ENCODE data around the gene CYP2S1.

CYP2S1 gene

DNA sequence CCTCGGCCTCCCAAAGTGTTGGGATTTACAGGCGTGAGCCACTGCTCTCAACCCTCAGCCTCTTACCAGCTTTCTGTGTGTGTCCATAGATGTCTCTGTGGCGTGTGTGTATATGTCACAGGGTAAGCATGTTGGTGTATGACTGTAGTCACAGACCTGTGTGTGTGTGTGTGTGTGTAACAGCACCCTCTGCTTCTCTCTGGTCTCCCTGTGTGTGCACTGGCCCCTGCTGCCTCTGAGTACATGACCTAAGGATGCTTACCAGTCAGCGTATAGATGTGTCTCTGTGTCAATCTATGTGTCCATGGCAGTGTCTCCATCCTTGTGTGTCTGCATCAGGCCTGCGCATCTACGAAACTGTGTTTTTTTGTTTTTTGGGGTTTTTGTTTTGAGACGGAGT, 31.6 kb downstream of the CYP2S1 start:
- Histone ChIP-seq H3K4me2 (ENCODE audit: low read length) (no peak overlapping the region), H3K4me1 (ENCODE audit: low read length) (no peaks in the 10 kb centered on the region), H3K9ac (ENCODE audit: low read length) (no peak overlapping the region), H3K36me3 (replicated peaks; ENCODE audit: low read depth, low read length) (no peaks in the 10 kb centered on the region), H3K27me3 (ENCODE audit: low read depth, low read length) (peaks cover 17% of the 10 kb centered on the region), H4K20me1 (ENCODE audit: insufficient read depth, low read length) (no peaks in the 10 kb centered on the region), H3K27ac (ENCODE audit: low read length) (no peak overlapping the region), H3K9me3 (ENCODE audit: insufficient read depth, low read length) (no peaks in the 10 kb centered on the region), H3K4me3 (ENCODE audit: low read length) (no peak overlapping the region), H2AFZ (ENCODE audit: low read depth, low read length) (no peak overlapping the region), H3K79me2 (ENCODE audit: low read length) (no peaks in the 10 kb centered on the region)
- TF ChIP-seq EZH2phosphoT487 (IDR thresholded peaks at IDR 0.05; ENCODE audit: low read depth) = no peak
- TF ChIP-seq, protein P1, sequence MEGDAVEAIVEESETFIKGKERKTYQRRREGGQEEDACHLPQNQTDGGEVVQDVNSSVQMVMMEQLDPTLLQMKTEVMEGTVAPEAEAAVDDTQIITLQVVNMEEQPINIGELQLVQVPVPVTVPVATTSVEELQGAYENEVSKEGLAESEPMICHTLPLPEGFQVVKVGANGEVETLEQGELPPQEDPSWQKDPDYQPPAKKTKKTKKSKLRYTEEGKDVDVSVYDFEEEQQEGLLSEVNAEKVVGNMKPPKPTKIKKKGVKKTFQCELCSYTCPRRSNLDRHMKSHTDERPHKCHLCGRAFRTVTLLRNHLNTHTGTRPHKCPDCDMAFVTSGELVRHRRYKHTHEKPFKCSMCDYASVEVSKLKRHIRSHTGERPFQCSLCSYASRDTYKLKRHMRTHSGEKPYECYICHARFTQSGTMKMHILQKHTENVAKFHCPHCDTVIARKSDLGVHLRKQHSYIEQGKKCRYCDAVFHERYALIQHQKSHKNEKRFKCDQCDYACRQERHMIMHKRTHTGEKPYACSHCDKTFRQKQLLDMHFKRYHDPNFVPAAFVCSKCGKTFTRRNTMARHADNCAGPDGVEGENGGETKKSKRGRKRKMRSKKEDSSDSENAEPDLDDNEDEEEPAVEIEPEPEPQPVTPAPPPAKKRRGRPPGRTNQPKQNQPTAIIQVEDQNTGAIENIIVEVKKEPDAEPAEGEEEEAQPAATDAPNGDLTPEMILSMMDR (IDR thresholded peaks at IDR 0.05; ENCODE audit: low read depth, low read length) = no peak

DNA sequence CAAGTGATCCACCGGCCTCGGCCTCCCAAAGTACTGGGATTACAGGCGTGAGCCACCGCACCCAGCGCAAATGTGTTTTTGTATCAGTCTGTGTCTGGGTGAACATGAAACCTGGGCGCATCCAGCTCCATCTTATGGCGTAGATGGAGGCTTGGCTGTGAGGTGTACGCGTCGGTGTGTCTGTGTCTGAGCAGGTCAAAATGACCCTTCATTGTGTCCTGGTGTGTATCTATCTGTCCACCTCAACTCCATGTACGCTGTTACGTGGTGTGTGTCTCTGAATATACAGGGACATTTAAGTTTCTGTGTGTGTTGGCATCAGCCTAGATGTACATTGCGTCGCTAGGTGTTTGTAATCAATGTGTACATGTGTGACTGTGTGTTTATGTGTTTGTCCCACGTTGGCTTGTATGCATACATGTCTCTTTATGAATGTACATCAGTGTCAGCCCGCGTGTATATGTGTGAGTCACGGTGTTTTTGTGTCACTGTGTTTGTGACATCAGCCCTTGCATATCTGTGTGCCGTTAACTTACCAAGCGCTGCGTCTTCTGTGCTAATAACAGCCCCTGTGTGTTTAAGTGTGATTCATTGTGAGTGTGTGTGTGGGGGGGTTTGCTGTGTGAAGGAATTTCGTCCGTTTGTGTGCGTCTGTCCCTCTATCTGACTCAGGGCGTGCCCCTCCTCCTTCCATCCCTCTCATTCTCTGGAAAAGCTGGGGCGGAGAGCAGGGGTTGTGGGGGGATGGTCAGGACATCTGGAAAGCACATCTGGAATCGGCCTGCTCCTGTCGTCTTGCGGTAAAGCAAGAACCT, 32.4 kb downstream of the CYP2S1 start:
- Histone ChIP-seq H2AFZ (ENCODE audit: low read depth, low read length) (no peak overlapping the region), H3K9me3 (ENCODE audit: insufficient read depth, low read length) (no peaks in the 10 kb centered on the region), H3K4me3 (ENCODE audit: low read length) (no peak overlapping the region), H3K27ac (ENCODE audit: low read length) (no peak overlapping the region), H4K20me1 (ENCODE audit: insufficient read depth, low read length) (no peaks in the 10 kb centered on the region), H3K4me1 (ENCODE audit: low read length) (no peaks in the 10 kb centered on the region), H3K27me3 (ENCODE audit: low read depth, low read length) (peaks cover 10% of the 10 kb centered on the region), H3K79me2 (ENCODE audit: low read length) (no peaks in the 10 kb centered on the region), H3K36me3 (replicated peaks; ENCODE audit: low read depth, low read length) (no peaks in the 10 kb centered on the region), H3K4me2 (ENCODE audit: low read length) (no peak overlapping the region), H3K9ac (ENCODE audit: low read length) (no peak overlapping the region)
- TF ChIP-seq EZH2phosphoT487 (IDR thresholded peaks at IDR 0.05; ENCODE audit: low read depth) = no peak
- TF ChIP-seq, protein P1 (IDR thresholded peaks at IDR 0.05; ENCODE audit: low read depth, low read length) = no peak

DNA sequence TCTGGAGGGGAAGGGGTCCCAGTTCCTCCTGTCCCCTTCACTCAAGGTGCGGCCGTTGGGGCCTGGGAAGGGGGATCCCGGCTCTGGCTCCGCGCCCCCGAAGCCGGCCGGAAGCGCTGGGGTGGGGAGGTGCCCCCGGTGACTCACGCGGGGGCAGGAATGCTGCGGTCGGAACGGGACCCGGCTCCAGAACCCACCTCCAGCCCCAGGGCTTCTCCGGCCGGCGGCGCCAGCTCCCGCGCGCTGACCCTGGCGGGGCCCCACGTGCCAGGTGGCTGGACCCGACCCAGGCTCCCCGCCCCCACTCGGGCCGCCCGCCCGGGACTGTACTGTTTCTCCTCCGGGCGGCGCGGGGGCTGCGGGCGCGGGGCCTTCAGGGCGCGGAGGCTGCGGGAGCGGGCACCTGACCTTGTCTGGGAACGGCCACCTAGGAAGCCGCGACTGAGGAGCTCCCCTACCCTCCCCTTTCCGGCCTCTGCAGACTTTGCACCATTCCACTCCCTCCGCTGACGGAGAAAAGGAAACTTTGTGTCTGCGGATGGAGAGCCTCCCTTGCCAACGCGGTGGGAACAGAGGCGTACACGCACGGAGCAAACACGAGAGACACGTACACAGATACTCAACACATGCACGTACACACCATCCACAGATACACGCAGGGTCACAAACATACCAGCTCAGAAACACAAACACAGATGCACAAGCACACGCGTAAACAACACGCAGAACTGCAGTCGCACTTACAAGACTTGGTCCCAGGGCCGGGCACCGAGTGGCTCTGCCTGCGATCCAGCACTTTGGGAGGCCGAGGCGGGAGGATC, 33.2 kb downstream of the CYP2S1 start:
- Histone ChIP-seq H2AFZ (ENCODE audit: low read depth, low read length) (no peak overlapping the region), H3K27ac (ENCODE audit: low read length) (no peak overlapping the region), H3K4me2 (ENCODE audit: low read length) (no peak overlapping the region), H3K79me2 (ENCODE audit: low read length) (no peaks in the 10 kb centered on the region), H3K9ac (ENCODE audit: low read length) (no peak overlapping the region), H3K27me3 (ENCODE audit: low read depth, low read length) (peaks cover 1% of the 10 kb centered on the region; the same call in 1 of the 2 replicates), H3K9me3 (ENCODE audit: insufficient read depth, low read length) (no peaks in the 10 kb centered on the region), H3K4me3 (ENCODE audit: low read length) (no peak overlapping the region), H3K36me3 (replicated peaks; ENCODE audit: low read depth, low read length) (no peaks in the 10 kb centered on the region), H4K20me1 (ENCODE audit: insufficient read depth, low read length) (no peaks in the 10 kb centered on the region), H3K4me1 (ENCODE audit: low read length) (no peaks in the 10 kb centered on the region)
- TF ChIP-seq EZH2phosphoT487 (IDR thresholded peaks at IDR 0.05; ENCODE audit: low read depth) = no peak
- TF ChIP-seq, protein P1 (IDR thresholded peaks at IDR 0.05; ENCODE audit: low read depth, low read length) = no peak

DNA sequence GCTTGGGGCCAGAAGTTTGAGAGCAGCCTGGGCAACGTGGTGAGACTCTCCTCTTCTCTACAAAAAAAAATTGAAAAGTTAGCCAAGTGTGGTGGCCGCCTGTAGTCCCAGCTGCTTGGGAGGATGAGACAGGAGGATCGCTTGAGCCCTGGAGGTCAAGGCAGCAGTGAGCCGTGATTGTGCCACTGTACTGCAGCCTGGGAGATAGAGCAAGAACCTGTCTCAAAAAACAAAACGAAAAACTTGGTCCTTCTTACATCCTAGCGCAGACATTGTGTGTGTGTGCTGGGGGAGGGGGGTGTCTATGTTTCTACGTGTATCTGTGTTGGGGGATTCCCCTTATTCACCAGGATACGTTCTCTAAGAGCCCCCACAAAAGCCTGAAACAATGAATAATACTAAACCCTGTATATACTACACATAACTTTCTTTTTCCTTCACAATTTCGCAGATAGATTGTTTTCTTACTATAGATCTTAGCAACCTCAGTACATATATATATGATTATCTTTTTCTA, 33.9 kb downstream of the CYP2S1 start:
- H3K4me1 ChIP-seq (ENCODE audit: low read length) = no peaks in the 10 kb centered on the region
- H4K20me1 ChIP-seq (ENCODE audit: insufficient read depth, low read length) = no peaks in the 10 kb centered on the region
- H3K27ac ChIP-seq (ENCODE audit: low read length) = no peak overlapping the region
- H2AFZ ChIP-seq (ENCODE audit: low read depth, low read length) = no peak overlapping the region
- no peaks in the 10 kb centered on the region for H3K79me2 ChIP-seq (ENCODE audit: low read length)
- H3K9me3 ChIP-seq (ENCODE audit: insufficient read depth, low read length) = no peaks in the 10 kb centered on the region
- H3K27me3 ChIP-seq (ENCODE audit: low read depth, low read length) = no peaks in the 10 kb centered on the region
- TF ChIP-seq, protein P1 (IDR thresholded peaks at IDR 0.05; ENCODE audit: low read depth, low read length) = no peak
- TF ChIP-seq EZH2phosphoT487 (IDR thresholded peaks at IDR 0.05; ENCODE audit: low read depth) = no peak
- H3K9ac ChIP-seq (ENCODE audit: low read length) = no peak overlapping the region
- no peak overlapping the region for H3K4me2 ChIP-seq (ENCODE audit: low read length)
- no peaks in the 10 kb centered on the region for H3K36me3 ChIP-seq (replicated peaks; ENCODE audit: low read depth, low read length)
- no peak overlapping the region for H3K4me3 ChIP-seq (ENCODE audit: low read length)

All from OCI-LY3 (cell line).